ENCODE data around the gene CLDN22. TPM values are rescaled to one million over a fixed set of nuclear protein-coding genes. Genes with fewer than 3 reads are reported as not detected.

The CLDN22 gene
- total and polyA plus RNA-seq, 9 of the 15 experiments (the other 6 are each of a cell fraction or from before 2014, with no cell fraction given): 0.21 TPM; not detected in 8

DNA sequence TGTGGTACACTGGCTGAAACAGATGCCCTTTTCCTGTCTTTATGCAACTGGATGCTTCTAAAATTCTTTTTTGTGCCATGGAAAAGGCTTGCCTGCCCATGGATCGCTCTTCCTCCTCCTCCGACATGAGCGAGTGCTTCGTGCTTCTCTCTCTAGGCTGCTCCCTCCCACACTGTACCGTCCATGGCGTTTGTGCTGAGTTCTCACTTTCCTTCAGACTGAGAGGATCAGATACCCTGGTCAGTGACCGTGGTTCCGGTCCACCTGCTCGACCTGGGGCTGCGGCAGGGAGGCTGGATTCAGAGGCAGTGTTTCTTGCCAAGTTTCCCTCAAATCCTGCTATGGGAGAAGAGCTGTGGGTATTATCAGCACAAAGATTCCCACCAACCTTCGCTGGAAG lies 12.4 kb upstream of the CLDN22 start:
- H3K4me1 ChIP-seq (replicated peaks in 1 of 2; ENCODE audit: control insufficient read depth in 2 of 2, insufficient read depth in 2 of 2, low read length in 2 of 2): peaks cover 0 to 8% of the 10 kb centered on the region in 2 experiments; a peak in 2 of 5 replicates
- no peaks in the 10 kb centered on the region for H3K36me3 ChIP-seq (ENCODE audit: control insufficient read depth, insufficient read depth, low read length)
- H2AFZ ChIP-seq (ENCODE audit: low read depth, low read length): no peak overlapping the region
- no peak overlapping the region for H3K4me3 ChIP-seq
- ATAC-seq: no peak
- ChIA-PET POLR2A (interaction anchor here (0.6 to 1.3 kb wide), 2 partner anchors 16 to 362 kb away, joined by 3 read pairs; no protein-coding TSS in a partner anchor), CTCF (ENCODE audit: low intra/inter-chr PET ratio) (no interaction called here)
- H3K79me2 ChIP-seq (ENCODE audit: control insufficient read depth, insufficient read depth, low read length): no peaks in the 10 kb centered on the region
- H3K9me1 ChIP-seq (ENCODE audit: control insufficient read depth, insufficient read depth, low read length): no peaks in the 10 kb centered on the region
- in situ Hi-C loops (cut with MboI): no loop called here
- H3K27ac ChIP-seq (ENCODE audit: extremely low read depth, low read depth, low read length): no peak overlapping the region
- intact Hi-C loops (cut with micrococcal nuclease): no loop called here
- no TSS peak for BruUV-seq (replicated peaks)
- no peaks in the 10 kb centered on the region for H3K9me3 ChIP-seq (replicated peaks; ENCODE audit: control insufficient read depth, insufficient read depth, low read depth, low read length)
- no peak for FAIRE-seq
- peaks cover 2 to 27% of the 10 kb centered on the region in 2 experiments; a peak in 2 of 5 replicates for H3K27me3 ChIP-seq (ENCODE audit: control insufficient read depth in 2 of 2, insufficient read depth in 2 of 2, low read length in 2 of 2)
- H4K20me1 ChIP-seq (replicated peaks; ENCODE audit: control insufficient read depth, insufficient read depth, low read length): no peaks in the 10 kb centered on the region
- DNase-seq (ENCODE audit: extremely low read depth in 1 of 4, low spot score in 3 of 4): no peak
- 15% methylated on average over 11 of the region's 11 CpGs for WGBS (ENCODE audit: insufficient coverage, low coverage, missing lambda C conversion rate)
- no peak overlapping the region for H3K4me2 ChIP-seq (ENCODE audit: insufficient read depth, low read length)
- no peak overlapping the region for H3K9ac ChIP-seq (ENCODE audit: insufficient read depth in 1 of 2, low read depth in 2 of 2, low read length in 2 of 2)
- TF ChIP-seq, protein P1, sequence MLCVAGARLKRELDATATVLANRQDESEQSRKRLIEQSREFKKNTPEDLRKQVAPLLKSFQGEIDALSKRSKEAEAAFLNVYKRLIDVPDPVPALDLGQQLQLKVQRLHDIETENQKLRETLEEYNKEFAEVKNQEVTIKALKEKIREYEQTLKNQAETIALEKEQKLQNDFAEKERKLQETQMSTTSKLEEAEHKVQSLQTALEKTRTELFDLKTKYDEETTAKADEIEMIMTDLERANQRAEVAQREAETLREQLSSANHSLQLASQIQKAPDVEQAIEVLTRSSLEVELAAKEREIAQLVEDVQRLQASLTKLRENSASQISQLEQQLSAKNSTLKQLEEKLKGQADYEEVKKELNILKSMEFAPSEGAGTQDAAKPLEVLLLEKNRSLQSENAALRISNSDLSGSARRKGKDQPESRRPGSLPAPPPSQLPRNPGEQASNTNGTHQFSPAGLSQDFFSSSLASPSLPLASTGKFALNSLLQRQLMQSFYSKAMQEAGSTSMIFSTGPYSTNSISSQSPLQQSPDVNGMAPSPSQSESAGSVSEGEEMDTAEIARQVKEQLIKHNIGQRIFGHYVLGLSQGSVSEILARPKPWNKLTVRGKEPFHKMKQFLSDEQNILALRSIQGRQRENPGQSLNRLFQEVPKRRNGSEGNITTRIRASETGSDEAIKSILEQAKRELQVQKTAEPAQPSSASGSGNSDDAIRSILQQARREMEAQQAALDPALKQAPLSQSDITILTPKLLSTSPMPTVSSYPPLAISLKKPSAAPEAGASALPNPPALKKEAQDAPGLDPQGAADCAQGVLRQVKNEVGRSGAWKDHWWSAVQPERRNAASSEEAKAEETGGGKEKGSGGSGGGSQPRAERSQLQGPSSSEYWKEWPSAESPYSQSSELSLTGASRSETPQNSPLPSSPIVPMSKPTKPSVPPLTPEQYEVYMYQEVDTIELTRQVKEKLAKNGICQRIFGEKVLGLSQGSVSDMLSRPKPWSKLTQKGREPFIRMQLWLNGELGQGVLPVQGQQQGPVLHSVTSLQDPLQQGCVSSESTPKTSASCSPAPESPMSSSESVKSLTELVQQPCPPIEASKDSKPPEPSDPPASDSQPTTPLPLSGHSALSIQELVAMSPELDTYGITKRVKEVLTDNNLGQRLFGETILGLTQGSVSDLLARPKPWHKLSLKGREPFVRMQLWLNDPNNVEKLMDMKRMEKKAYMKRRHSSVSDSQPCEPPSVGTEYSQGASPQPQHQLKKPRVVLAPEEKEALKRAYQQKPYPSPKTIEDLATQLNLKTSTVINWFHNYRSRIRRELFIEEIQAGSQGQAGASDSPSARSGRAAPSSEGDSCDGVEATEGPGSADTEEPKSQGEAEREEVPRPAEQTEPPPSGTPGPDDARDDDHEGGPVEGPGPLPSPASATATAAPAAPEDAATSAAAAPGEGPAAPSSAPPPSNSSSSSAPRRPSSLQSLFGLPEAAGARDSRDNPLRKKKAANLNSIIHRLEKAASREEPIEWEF (CRISPR knock-in tag; IDR thresholded peaks at IDR 0.05): no peak
- TF ChIP-seq MTA2 (IDR thresholded peaks at IDR 0.05; ENCODE audit: low read depth) (no peak), YBX1 (IDR thresholded peaks at IDR 0.05) (no peak)
- TF ChIP-seq, protein P2, sequence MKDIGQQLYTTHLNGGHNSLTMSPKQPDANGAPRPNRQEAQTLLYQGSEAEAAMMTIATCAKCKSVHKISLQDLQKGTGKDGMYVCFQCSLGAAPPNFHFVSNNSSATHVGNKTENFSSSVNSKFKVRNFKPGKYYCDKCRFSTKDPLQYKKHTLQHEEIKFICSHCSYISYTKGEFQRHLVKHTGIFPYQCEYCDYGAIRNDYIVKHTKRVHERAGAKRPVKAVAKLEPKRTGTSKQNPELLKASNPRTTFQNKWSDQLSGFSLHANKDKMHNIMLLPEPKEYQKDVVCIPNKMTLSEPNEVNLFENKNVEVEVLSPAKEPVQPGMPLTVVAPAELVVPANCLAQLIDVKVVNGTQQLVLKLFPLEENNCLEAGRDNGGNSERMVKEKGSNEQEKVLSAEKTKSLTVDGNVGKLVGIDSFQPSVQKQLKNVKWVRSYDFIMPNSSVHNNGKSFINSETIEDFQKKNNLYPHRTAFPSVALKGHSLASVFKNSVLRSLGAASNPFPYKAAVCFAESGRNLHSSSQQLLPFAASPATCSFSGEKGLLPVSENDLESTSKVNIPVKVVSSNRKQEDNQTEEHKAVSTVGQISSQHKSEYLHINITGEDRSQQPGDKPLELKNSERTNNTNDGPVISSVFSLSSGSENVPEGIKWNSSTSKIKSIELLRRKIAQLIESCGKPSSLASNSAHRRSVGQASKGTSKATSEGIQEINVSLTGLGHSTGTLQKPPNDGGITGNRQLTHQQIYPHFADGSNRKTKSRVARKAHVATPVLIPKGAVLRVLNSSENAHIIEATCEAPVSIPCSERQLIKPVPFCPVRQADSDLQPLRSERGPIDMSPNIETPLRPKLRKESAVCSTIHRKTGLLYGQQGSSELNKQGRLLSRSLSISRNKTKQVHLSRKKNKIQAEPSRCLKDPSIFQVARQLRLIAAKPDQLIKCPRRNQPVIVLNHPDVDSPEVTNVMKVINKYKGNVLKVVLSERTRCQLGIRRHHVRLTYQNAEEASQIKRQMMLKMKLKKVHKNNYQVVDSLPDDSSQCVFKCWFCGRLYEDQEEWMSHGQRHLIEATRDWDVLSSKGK (CRISPR knock-in tag; IDR thresholded peaks at IDR 0.05): no peak

All from K562 (cell line).